Gastrocnemius medialis (tissue), 4 donors: ENCODE data around the gene BTG4.

Experiments used
- POLR2A ChIP-seq, 2 donors: fragments of 450-650 bp; IDR thresholded peaks; one replicate each; pipeline ENCODE4 v1.6.1; 2017; ENCODE audit warnings: antibody characterized with exemption in 2 of 2, mild to moderate bottlenecking in 2 of 2, moderate library complexity in 2 of 2
- TF ChIP-seq, protein P1 (sequence below), 5 experiments: fragments of 450-650 bp in 3 of 5; fragments of 200-600 bp in 2 of 5; sonication (generic) in 2 of 5; IDR thresholded peaks in 4 of 5; conservative IDR thresholded peaks in 1 of 5; 1 replicate in 4 of 5; 2 replicates in 1 of 5; pipeline ENCODE4 v1.5.1; 2016 to 2019; ENCODE audit warnings: antibody characterized with exemption in 5 of 5, mild to moderate bottlenecking in 3 of 5, moderate library complexity in 3 of 5

DNA sequence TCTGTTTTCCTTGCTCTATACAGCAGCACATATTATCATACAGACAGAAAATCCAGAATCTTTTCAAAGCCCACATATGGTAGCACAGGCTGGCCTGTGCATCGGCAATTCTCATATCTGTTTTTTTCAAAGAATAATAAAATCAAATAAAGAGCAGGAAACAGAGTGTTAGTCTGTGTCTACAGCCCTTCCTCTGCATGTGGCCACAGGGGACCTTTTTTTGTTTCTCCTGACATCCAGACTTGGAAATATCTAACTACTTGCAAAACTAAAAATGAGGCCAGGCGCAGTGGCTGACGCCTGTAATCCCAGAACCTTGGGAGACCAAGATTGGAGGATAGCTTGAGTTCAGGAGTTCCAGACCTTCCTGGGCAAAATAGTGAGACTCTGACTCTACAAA, 48.6 kb upstream of the BTG4 start:
- TF ChIP-seq, protein P1, sequence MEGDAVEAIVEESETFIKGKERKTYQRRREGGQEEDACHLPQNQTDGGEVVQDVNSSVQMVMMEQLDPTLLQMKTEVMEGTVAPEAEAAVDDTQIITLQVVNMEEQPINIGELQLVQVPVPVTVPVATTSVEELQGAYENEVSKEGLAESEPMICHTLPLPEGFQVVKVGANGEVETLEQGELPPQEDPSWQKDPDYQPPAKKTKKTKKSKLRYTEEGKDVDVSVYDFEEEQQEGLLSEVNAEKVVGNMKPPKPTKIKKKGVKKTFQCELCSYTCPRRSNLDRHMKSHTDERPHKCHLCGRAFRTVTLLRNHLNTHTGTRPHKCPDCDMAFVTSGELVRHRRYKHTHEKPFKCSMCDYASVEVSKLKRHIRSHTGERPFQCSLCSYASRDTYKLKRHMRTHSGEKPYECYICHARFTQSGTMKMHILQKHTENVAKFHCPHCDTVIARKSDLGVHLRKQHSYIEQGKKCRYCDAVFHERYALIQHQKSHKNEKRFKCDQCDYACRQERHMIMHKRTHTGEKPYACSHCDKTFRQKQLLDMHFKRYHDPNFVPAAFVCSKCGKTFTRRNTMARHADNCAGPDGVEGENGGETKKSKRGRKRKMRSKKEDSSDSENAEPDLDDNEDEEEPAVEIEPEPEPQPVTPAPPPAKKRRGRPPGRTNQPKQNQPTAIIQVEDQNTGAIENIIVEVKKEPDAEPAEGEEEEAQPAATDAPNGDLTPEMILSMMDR (IDR thresholded peaks at IDR 0.05 in 4 of 5, conservative IDR thresholded peaks at IDR 0.05 in 1 of 5): no peak
- no peak for TF ChIP-seq POLR2A (IDR thresholded peaks at IDR 0.05)
